CD4-positive, CD25-positive, alpha-beta regulatory T cell (primary cell): ENCODE measurements around the gene NEK9. TPM values are rescaled to one million over a fixed set of nuclear protein-coding genes. Genes with fewer than 3 reads are reported as not detected.
A peak's percentile ranks its signal among the peaks of the same experiment; 100 is the strongest.
"Not testable (repeated sequence)": the region's sequence is repeated elsewhere in the genome, so short reads cannot be mapped to it uniquely, and the experiment has no call there.

Source experiments
- ATAC-seq, 2 donors: fragments of 150-1000 bp; cut with Tn5 transposase; one replicate each; pipeline ENCODE4 v1.10.0; 2021; ENCODE audit warnings: low read depth in 2 of 2, moderate number of reproducible peaks in 2 of 2, moderate library complexity in 1 of 2
- DNase-seq, 3 donors: peaks; one replicate each; pipeline versions ENCODE4 v3.0.0 to v3.0.0-alpha.2; 2012 to 2022; ENCODE audit warnings: mixed read lengths in 1 of 3
- H3K27ac ChIP-seq: one replicate; pipeline ENCODE4 v1.7.0; 2013; ENCODE audit warnings: mild to moderate bottlenecking, low read length; ENCODE audit not compliant: insufficient read depth, poor library complexity, severe bottlenecking
- H3K27me3 ChIP-seq: one replicate; pipeline ENCODE4 v1.7.0; 2013; ENCODE audit warnings: low read length; ENCODE audit not compliant: control insufficient read depth, insufficient read depth
- H3K36me3 ChIP-seq: one replicate; pipeline ENCODE4 v1.7.0; 2013; ENCODE audit warnings: mild to moderate bottlenecking, low read length, moderate library complexity; ENCODE audit not compliant: control insufficient read depth, insufficient read depth
- H3K4me1 ChIP-seq: 2 replicates; pipeline ENCODE4 v1.7.0; 2013; ENCODE audit warnings: mild to moderate bottlenecking, low read length; ENCODE audit not compliant: insufficient read depth, control insufficient read depth, poor library complexity, severe bottlenecking
- H3K4me3 ChIP-seq: one replicate; pipeline ENCODE4 v1.7.0; 2013; ENCODE audit warnings: low read depth, mild to moderate bottlenecking, low read length, moderate library complexity
- H3K9me3 ChIP-seq, 2 experiments: 1 replicate in 1 of 2; 2 replicates in 1 of 2; pipeline ENCODE4 v1.7.0; 2013; ENCODE audit warnings: low read length in 2 of 2, mild to moderate bottlenecking in 1 of 2, moderate library complexity in 1 of 2; ENCODE audit not compliant: control insufficient read depth in 2 of 2
- H3K27ac Mint-ChIP-seq, 3 donors: one replicate each; pipeline ENCODE4 v1.8.0; 2020 to 2022; ENCODE audit warnings: mild to moderate bottlenecking in 3 of 3, mixed read lengths in 3 of 3, moderate library complexity in 2 of 3
- H3K27me3 Mint-ChIP-seq: one replicate; pipeline ENCODE4 v1.8.0; 2022; ENCODE audit warnings: mild to moderate bottlenecking, mixed read lengths
- H3K36me3 Mint-ChIP-seq: one replicate; pipeline ENCODE4 v1.8.0; 2020; ENCODE audit warnings: mixed read lengths
- H3K4me1 Mint-ChIP-seq, 4 donors: one replicate each; pipeline ENCODE4 v1.8.0; 2020 to 2022; ENCODE audit warnings: mixed read lengths in 4 of 4, mild to moderate bottlenecking in 1 of 4
- H3K4me3 Mint-ChIP-seq, 4 donors: one replicate each; pipeline ENCODE4 v1.8.0; 2020 to 2022; ENCODE audit warnings: mild to moderate bottlenecking in 4 of 4, mixed read lengths in 4 of 4, moderate library complexity in 3 of 4
- H3K9me3 Mint-ChIP-seq, 7 donors: one replicate each; pipeline ENCODE4 v1.8.0; 2020 to 2022; ENCODE audit warnings: mixed read lengths in 7 of 7, mild to moderate bottlenecking in 3 of 7, moderate library complexity in 2 of 7
- polyA plus RNA-seq, 4 donors: library from polyadenylated mRNA; unstranded; fragments of 300-500 nt; fragmentation: Illumina TruSeq; gene quantifications; one replicate each; pipeline ENCODE4 v1.2.3, GENCODE V29; 2021
- total RNA-seq: library from RNA; stranded (reverse); gene quantifications from one replicate; pipeline ENCODE4 v1.2.3, GENCODE V29; 2022

NEK9 gene
- total and polyA plus RNA-seq, 5 donors from 2014 or later, result 10.8 to 58.4 (median 12.6) TPM

DNA sequence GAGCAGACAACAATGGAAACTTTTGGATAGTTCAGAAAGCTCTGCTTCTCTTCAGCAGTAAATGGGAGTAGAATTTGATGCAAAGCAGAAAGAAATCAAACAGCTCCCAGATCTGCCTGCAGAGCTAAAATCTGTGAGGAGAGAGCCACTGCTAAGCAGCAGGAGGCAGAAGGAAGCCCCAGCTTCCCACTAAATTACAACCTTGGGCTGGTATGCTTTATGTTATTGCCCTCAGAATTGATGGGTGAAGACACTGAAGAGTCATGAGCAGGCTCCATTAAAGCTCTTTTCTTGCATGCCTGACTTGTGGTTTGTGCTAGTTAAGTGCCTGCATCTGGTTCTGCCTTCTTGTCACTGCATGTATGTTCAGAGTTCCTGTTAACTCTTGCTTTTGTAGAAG is 49.1 kb downstream of the NEK9 start:
- Histone ChIP-seq H3K4me3 (no peak overlapping the region), H3K27me3 (no peaks in the 10 kb centered on the region), H3K36me3 (peaks cover 9% of the 10 kb centered on the region), H3K4me1 (no peaks in the 10 kb centered on the region), H3K9me3 (no peaks in the 10 kb centered on the region), H3K27ac (no peak overlapping the region)
- no peaks in the 10 kb centered on the region for H3K9me3 Mint-ChIP-seq
- no peaks in the 10 kb centered on the region for H3K4me1 Mint-ChIP-seq
- no peak for DNase-seq
- ATAC-seq, result no peak
- H3K36me3 Mint-ChIP-seq, result peaks cover 3% of the 10 kb centered on the region
- H3K4me3 Mint-ChIP-seq, result no peak overlapping the region
- H3K27ac Mint-ChIP-seq, result no peak overlapping the region
- peaks cover 4% of the 10 kb centered on the region for H3K27me3 Mint-ChIP-seq

GRCh38 chr14:75070383-75070782 is 56.5 kb downstream of the NEK9 start:
- H3K36me3 Mint-ChIP-seq, result no peaks in the 10 kb centered on the region
- H3K27ac Mint-ChIP-seq, result peak overlapping the region in 2 of 3 donors; percentile 48 to 82
- no peak overlapping the region for H3K4me3 ChIP-seq
- DNase-seq (no peak), ATAC-seq (no peak)
- peaks cover 0 to 8% (median 7%) of the 10 kb centered on the region in 4 donors for H3K4me1 Mint-ChIP-seq
- H3K9me3 ChIP-seq, result no peaks in the 10 kb centered on the region
- no peaks in the 10 kb centered on the region for H3K27me3 ChIP-seq
- no peaks in the 10 kb centered on the region for H3K36me3 ChIP-seq
- peaks cover 7% of the 10 kb centered on the region for H3K27me3 Mint-ChIP-seq
- peaks cover 17% of the 10 kb centered on the region for H3K4me1 ChIP-seq
- H3K27ac ChIP-seq, result no peak overlapping the region
- H3K9me3 Mint-ChIP-seq, result no peaks in the 10 kb centered on the region
- peak overlapping the region in 3 of 4 donors; percentile 39 to 66 (median 47) for H3K4me3 Mint-ChIP-seq

GRCh38 chr14:75069811-75070145 is 57.1 kb downstream of the NEK9 start:
- Histone ChIP-seq H3K4me1 (peaks cover 17% of the 10 kb centered on the region), H3K27me3 (no peaks in the 10 kb centered on the region), H3K9me3 (no peaks in the 10 kb centered on the region), H3K36me3 (no peaks in the 10 kb centered on the region), H3K27ac (no peak overlapping the region), H3K4me3 (no peak overlapping the region)
- Mint-ChIP-seq H3K27me3 (peaks cover 4% of the 10 kb centered on the region), H3K4me3 (peak overlapping the region in 1 of 4 donors; percentile 76), H3K36me3 (no peaks in the 10 kb centered on the region), H3K27ac (peak overlapping the region; percentile 48 to 94 (median 62)), H3K9me3 (no peaks in the 10 kb centered on the region), H3K4me1 (peaks cover 0 to 11% (median 7%) of the 10 kb centered on the region in 4 donors)
- DNase-seq, result no peak
- no peak for ATAC-seq

DNA sequence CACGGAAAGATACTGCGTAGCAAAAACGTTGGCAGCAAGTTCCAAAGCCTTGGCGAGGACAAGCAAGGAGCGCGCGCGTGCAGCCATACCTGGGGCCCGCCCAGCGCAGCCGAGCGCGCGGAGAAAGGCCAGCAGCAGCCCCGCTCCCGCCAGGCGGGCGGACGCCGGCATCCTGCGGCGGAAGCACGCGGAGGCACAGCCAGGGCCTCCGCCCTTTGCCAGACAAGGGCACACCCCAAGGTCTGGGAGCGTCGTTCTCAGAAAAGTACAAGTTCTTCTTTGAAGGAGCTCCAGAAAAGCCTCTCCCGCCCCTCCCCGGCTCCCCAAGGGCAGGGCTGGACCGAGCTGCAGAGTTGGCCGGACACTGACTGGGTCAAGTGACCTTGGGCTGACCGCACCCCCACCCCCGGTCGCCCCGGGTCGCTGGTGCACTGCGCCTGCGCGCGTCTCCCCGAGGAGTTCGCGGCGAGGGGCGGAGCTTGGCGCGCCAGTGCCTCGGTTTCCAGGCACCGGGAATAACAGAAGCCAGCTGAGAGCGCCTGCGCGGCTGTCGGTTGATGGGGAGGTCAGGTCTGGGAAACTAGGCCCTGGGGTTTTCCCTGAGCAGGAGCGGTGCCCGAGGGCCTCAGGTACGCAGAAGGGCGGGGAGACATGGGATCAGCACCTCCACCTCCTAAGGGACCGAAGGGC is 57.6 kb downstream of the NEK9 start, which contains the start of gene ZC2HC1C:
TSS of gene ZC2HC1C (plus strand) at position 521 of the 690 bp plus-strand sequence. CDS start 933 bp downstream, outside the sequence.
- Mint-ChIP-seq H3K36me3 (no peaks in the 10 kb centered on the region), H3K27me3 (peaks cover 4% of the 10 kb centered on the region), H3K9me3 (no peaks in the 10 kb centered on the region), H3K4me3 (peak within 1 kb of the TSS in 3 of 4 donors; percentile 39 to 76 (median 47)), H3K27ac (peak within 1 kb of the TSS; percentile 48 to 94 (median 62)), H3K4me1 (peaks cover under 1 to 14% (median 8%) of the 10 kb centered on the region in 4 donors)
- H3K27me3 ChIP-seq, result no peaks in the 10 kb centered on the region
- peaks cover 17% of the 10 kb centered on the region for H3K4me1 ChIP-seq
- peak within 1 kb of the TSS; percentile 82 for H3K4me3 ChIP-seq
- peak within 1 kb of the TSS; percentile 34 for H3K27ac ChIP-seq
- no peaks in the 10 kb centered on the region for H3K36me3 ChIP-seq
- no peaks in the 10 kb centered on the region for H3K9me3 ChIP-seq
- DNase-seq (peak; percentile 29 to 89 (median 36)), ATAC-seq (peak; percentile 81 to 84)

DNA sequence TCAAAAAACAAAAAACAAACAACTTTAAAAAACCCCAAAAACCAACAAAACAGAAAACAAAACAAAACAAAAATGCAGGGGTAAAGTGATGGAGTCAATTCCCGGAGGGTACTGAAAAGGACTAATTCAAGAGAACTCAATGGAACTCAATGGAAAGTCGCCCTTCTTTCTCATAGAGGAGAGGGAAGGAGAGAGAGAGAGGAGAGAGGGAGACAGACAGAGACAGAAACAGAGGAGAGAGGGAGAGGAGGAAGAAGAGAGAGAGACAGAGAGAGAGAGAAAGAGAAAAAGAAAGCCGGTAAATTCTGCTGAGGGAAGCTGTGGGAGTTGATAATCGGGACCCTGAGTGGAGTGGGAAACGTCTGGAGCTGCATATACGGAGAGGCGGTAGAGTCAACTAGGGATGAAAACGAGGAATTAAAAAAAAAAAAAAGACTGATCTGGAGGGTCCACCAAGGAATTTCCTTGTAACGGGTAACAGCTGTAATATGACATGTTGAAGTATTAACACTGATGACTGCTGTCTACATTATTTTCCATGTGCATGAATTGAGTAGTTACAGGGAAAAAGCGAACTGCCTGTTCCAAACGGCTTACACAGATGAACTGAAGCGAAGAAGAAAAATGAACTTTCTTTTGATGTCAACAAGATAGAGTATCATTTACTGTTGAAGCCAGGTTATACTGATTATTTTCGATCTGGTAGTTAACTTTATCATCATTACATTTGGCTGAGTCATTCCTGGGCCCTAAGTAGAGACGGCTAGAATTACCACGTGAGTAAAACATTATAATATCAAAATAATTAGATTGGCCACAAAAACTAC is 58.3 kb downstream of the NEK9 start:
- H3K9me3 Mint-ChIP-seq, result no peaks in the 10 kb centered on the region

DNA sequence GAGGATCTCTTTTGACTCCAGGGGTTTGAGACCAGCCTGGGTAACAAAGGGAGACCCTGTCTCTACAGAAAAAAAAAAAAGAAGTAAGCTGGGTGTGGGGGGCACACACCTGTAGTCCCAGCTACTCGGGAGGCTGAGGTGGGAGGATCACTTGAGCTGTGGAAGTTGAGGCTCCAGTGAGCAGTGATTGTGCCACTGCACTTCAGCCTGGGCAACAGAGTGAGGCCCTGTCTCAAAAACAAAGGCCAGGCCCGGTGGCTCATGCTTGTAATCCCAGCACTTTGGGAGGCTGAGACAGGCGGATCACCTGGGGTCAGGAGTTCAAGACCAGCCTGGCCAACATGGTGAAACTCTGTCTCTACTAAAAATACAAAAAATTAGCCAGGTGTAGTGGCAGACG is 59.1 kb downstream of the NEK9 start:
- not testable (repeated sequence) for DNase-seq, H3K36me3 ChIP-seq, H3K4me3 ChIP-seq, H3K9me3 ChIP-seq, H3K27me3 ChIP-seq, H3K27me3 Mint-ChIP-seq, H3K36me3 Mint-ChIP-seq, H3K4me3 Mint-ChIP-seq, ATAC-seq, H3K27ac Mint-ChIP-seq, H3K9me3 Mint-ChIP-seq, H3K27ac ChIP-seq
- H3K4me1 Mint-ChIP-seq, result peaks cover 12 to 29% (median 16%) of the 10 kb centered on the region in 4 donors
- peaks cover 24% of the 10 kb centered on the region for H3K4me1 ChIP-seq

More for the DNA sequence above, 58.3 kb downstream of the NEK9 start:
- peak overlapping the region in 1 of 3 donors; percentile 94 for H3K27ac Mint-ChIP-seq
- no peak overlapping the region for H3K4me3 Mint-ChIP-seq
- Histone ChIP-seq H3K4me3 (peak overlapping the region; percentile 82), H3K27me3 (no peaks in the 10 kb centered on the region), H3K36me3 (no peaks in the 10 kb centered on the region), H3K4me1 (peaks cover 17% of the 10 kb centered on the region), H3K9me3 (no peaks in the 10 kb centered on the region), H3K27ac (peak overlapping the region; percentile 34)
- peaks cover 4% of the 10 kb centered on the region for H3K27me3 Mint-ChIP-seq
- H3K4me1 Mint-ChIP-seq, result peaks cover 5 to 22% (median 14%) of the 10 kb centered on the region in 4 donors
- ATAC-seq (peak; percentile 17 to 26), DNase-seq (no peak)
- H3K36me3 Mint-ChIP-seq, result no peaks in the 10 kb centered on the region

- no peaks in the 10 kb centered on the region for H3K9me3 ChIP-seq
- peaks cover 7 to 34% (median 19%) of the 10 kb centered on the region in 4 donors for H3K4me1 Mint-ChIP-seq
- DNase-seq, result no peak
- no peak overlapping the region for H3K4me3 ChIP-seq
- H3K4me3 Mint-ChIP-seq, result no peak overlapping the region
- H3K27me3 Mint-ChIP-seq, result peaks cover 4% of the 10 kb centered on the region
- peaks cover 28% of the 10 kb centered on the region for H3K4me1 ChIP-seq
- H3K27me3 ChIP-seq, result no peaks in the 10 kb centered on the region
- H3K27ac ChIP-seq, result no peak overlapping the region
- no peak overlapping the region for H3K27ac Mint-ChIP-seq
- H3K9me3 Mint-ChIP-seq, result no peaks in the 10 kb centered on the region
- no peaks in the 10 kb centered on the region for H3K36me3 ChIP-seq
- no peaks in the 10 kb centered on the region for H3K36me3 Mint-ChIP-seq
- ATAC-seq, result no peak
These were observed 59.6 kb downstream of the NEK9 start for GRCh38 chr14:75067212-75067611.
